HFFc6 (cell line): Measurements from ENCODE around the gene CALN1. TPM values are rescaled to one million over a fixed set of nuclear protein-coding genes. Genes with fewer than 3 reads are reported as not detected.

Source experiments
- DNase-seq: peaks from one replicate; pipeline ENCODE4 v3.0.0-alpha.2; 2018
- H3K27ac Mint-ChIP-seq: 2 replicates; pipeline ENCODE4 v1.8.0; 2020; ENCODE audit warnings: mild to moderate bottlenecking, mixed read lengths
- H3K27me3 Mint-ChIP-seq: 2 replicates; pipeline ENCODE4 v1.8.0; 2021; ENCODE audit warnings: mild to moderate bottlenecking, moderate library complexity, mixed read lengths; ENCODE audit not compliant: insufficient read depth
- H3K36me3 Mint-ChIP-seq: 2 replicates; pipeline ENCODE4 v1.8.0; 2021; ENCODE audit warnings: low read depth, mixed read lengths
- H3K4me1 Mint-ChIP-seq: 2 replicates; pipeline ENCODE4 v1.8.0; 2020; ENCODE audit warnings: low read depth, mixed read lengths
- H3K4me3 Mint-ChIP-seq: 2 replicates; pipeline ENCODE4 v1.8.0; 2020; ENCODE audit warnings: mild to moderate bottlenecking, moderate library complexity, mixed read lengths
- H3K9me3 Mint-ChIP-seq: 2 replicates; pipeline ENCODE4 v1.8.0; 2020; ENCODE audit warnings: mild to moderate bottlenecking, mixed read lengths
- CTCF ChIP-seq: fragments of 200-600 bp; sonication (generic); IDR thresholded peaks from 2 replicates; pipeline ENCODE4 v1.5.0; 2021; ENCODE audit warnings: antibody characterized with exemption, mild to moderate bottlenecking
- total RNA-seq, 6 experiments: library from RNA; stranded (reverse); fragmentation: NEBNext Ultra II Directional; extraction: Animal tissue kit (Norgen Biotek cat#: 25700); gene quantifications; 2 replicates in 1 of 6; 3 replicates in 5 of 6; pipeline ENCODE4 v1.2.3, GENCODE V29; 2021

CALN1 gene
- total RNA-seq, 6 experiments from 2014 or later: not detected

GRCh38 chr7:72316148-72316547 lies 96.0 kb downstream of the CALN1 start:
- TF ChIP-seq CTCF: no peak
- H3K4me3 Mint-ChIP-seq: no peak overlapping the region
- H3K36me3 Mint-ChIP-seq: no peaks in the 10 kb centered on the region
- DNase-seq: no peak
- peaks cover 24% of the 10 kb centered on the region for H3K9me3 Mint-ChIP-seq
- no peaks in the 10 kb centered on the region for H3K4me1 Mint-ChIP-seq
- no peaks in the 10 kb centered on the region; the same call in 1 of the 2 replicates for H3K27me3 Mint-ChIP-seq
- no peak overlapping the region for H3K27ac Mint-ChIP-seq

GRCh38 chr7:72313906-72314305 lies 98.2 kb downstream of the CALN1 start:
- Mint-ChIP-seq H3K27ac (no peak overlapping the region), H3K4me3 (no peak overlapping the region), H3K4me1 (no peaks in the 10 kb centered on the region), H3K36me3 (no peaks in the 10 kb centered on the region), H3K9me3 (peaks cover 16% of the 10 kb centered on the region), H3K27me3 (peaks cover 1% of the 10 kb centered on the region; the same call in 1 of the 2 replicates)
- no peak for DNase-seq
- TF ChIP-seq CTCF: no peak

- Mint-ChIP-seq H3K27me3 (peaks cover 1% of the 10 kb centered on the region; the same call in 1 of the 2 replicates), H3K9me3 (peaks cover 29% of the 10 kb centered on the region), H3K36me3 (no peaks in the 10 kb centered on the region), H3K4me1 (no peaks in the 10 kb centered on the region), H3K4me3 (no peak overlapping the region), H3K27ac (no peak overlapping the region)
- DNase-seq: no peak
- TF ChIP-seq CTCF: no peak
Measured at GRCh38 chr7:72310301-72310700, 101.8 kb downstream of the CALN1 start.

GRCh38 chr7:72309476-72309875 lies 102.7 kb downstream of the CALN1 start:
- no peak overlapping the region for H3K27ac Mint-ChIP-seq
- H3K4me3 Mint-ChIP-seq: no peak overlapping the region
- H3K9me3 Mint-ChIP-seq: peaks cover 29% of the 10 kb centered on the region
- no peaks in the 10 kb centered on the region for H3K4me1 Mint-ChIP-seq
- DNase-seq: no peak
- TF ChIP-seq CTCF: no peak
- peaks cover 1% of the 10 kb centered on the region; the same call in 1 of the 2 replicates for H3K27me3 Mint-ChIP-seq
- H3K36me3 Mint-ChIP-seq: no peaks in the 10 kb centered on the region

GRCh38 chr7:72308986-72309385 lies 103.2 kb downstream of the CALN1 start:
- TF ChIP-seq CTCF: no peak
- Mint-ChIP-seq H3K4me1 (no peaks in the 10 kb centered on the region), H3K27me3 (peaks cover 1% of the 10 kb centered on the region; the same call in 1 of the 2 replicates)

GRCh38 chr7:72307566-72307965 lies 104.6 kb downstream of the CALN1 start:
- H3K36me3 Mint-ChIP-seq: no peaks in the 10 kb centered on the region
- H3K4me3 Mint-ChIP-seq: no peak overlapping the region
- TF ChIP-seq CTCF: no peak
- no peak for DNase-seq
- peaks cover 1% of the 10 kb centered on the region; the same call in 1 of the 2 replicates for H3K27me3 Mint-ChIP-seq
- no peaks in the 10 kb centered on the region for H3K4me1 Mint-ChIP-seq
- no peak overlapping the region for H3K27ac Mint-ChIP-seq
- H3K9me3 Mint-ChIP-seq: peaks cover 29% of the 10 kb centered on the region

More at GRCh38 chr7:72308986-72309385, 103.2 kb downstream of the CALN1 start:
- Mint-ChIP-seq H3K9me3 (peaks cover 29% of the 10 kb centered on the region), H3K36me3 (no peaks in the 10 kb centered on the region), H3K27ac (no peak overlapping the region), H3K4me3 (no peak overlapping the region)
- no peak for DNase-seq
